ENCODE results near the gene STAG3. TPM values are rescaled to one million over a fixed set of nuclear protein-coding genes. Genes with fewer than 3 reads are reported as not detected.
A peak's percentile ranks its signal among the peaks of the same experiment; 100 is the strongest.

STAG3 gene
- total and polyA plus RNA-seq, 2 donors from 2014 or later: 3.4 to 3.7 TPM

GRCh38 chr7:100200693-100201092 lies 23.0 kb downstream of the STAG3 start:
- peak in 3 of 5 donors; percentile 41 to 60 (median 49) for DNase-seq
- H3K4me1 ChIP-seq (ENCODE audit: control insufficient read depth in 2 of 3, insufficient read depth in 2 of 3, low read depth in 1 of 3, low read length in 3 of 3): no peaks in the 10 kb centered on the region
- H3K27me3 ChIP-seq (ENCODE audit: control insufficient read depth, insufficient read depth, low read length): no peaks in the 10 kb centered on the region
- FAIRE-seq: no peak
- TF ChIP-seq CTCF (IDR thresholded peaks at IDR 0.05; ENCODE audit: borderline replicate concordance, extremely low read depth, insufficient read depth): no peak
- H3K27ac ChIP-seq (ENCODE audit: low read depth in 2 of 2, low read length in 2 of 2): no peak overlapping the region
- H3K4me3 ChIP-seq (ENCODE audit: low read length in 3 of 3): no peak overlapping the region
- H3K9me3 ChIP-seq (ENCODE audit: control insufficient read depth in 2 of 3, insufficient read depth in 1 of 3, low read length in 3 of 3): no peaks in the 10 kb centered on the region
- H3K36me3 ChIP-seq (ENCODE audit: control insufficient read depth in 2 of 3, insufficient read depth in 3 of 3, low read length in 3 of 3): no peaks in the 10 kb centered on the region
- intact Hi-C loops (cut with DNase I): no loop called here
- H3K9ac ChIP-seq (ENCODE audit: low read length in 3 of 3): no peak overlapping the region

- Histone ChIP-seq H3K27ac (ENCODE audit: low read depth in 2 of 2, low read length in 2 of 2) (no peak overlapping the region), H3K4me3 (ENCODE audit: low read length in 3 of 3) (no peak overlapping the region), H3K36me3 (ENCODE audit: control insufficient read depth in 2 of 3, insufficient read depth in 3 of 3, low read length in 3 of 3) (no peaks in the 10 kb centered on the region), H3K4me1 (ENCODE audit: control insufficient read depth in 2 of 3, insufficient read depth in 2 of 3, low read depth in 1 of 3, low read length in 3 of 3) (peaks cover 0 to 8% (median 0%) of the 10 kb centered on the region in 3 donors), H3K27me3 (ENCODE audit: control insufficient read depth, insufficient read depth, low read length) (no peaks in the 10 kb centered on the region), H3K9me3 (ENCODE audit: control insufficient read depth in 2 of 3, insufficient read depth in 1 of 3, low read length in 3 of 3) (no peaks in the 10 kb centered on the region), H3K9ac (ENCODE audit: low read length in 3 of 3) (no peak overlapping the region)
- intact Hi-C loops (cut with DNase I): no loop called here
- FAIRE-seq (no peak), DNase-seq (no peak)
- TF ChIP-seq CTCF (IDR thresholded peaks at IDR 0.05; ENCODE audit: borderline replicate concordance, extremely low read depth, insufficient read depth): no peak
Measured at GRCh38 chr7:100204454-100204853, 26.7 kb downstream of the STAG3 start.

- Histone ChIP-seq H3K9ac (ENCODE audit: low read length in 3 of 3) (peak overlapping the region in 1 of 3 donors; percentile 61), H3K4me3 (ENCODE audit: low read length in 3 of 3) (peak overlapping the region in 1 of 3 donors; percentile 29), H3K27me3 (ENCODE audit: control insufficient read depth, insufficient read depth, low read length) (no peaks in the 10 kb centered on the region), H3K9me3 (ENCODE audit: control insufficient read depth in 2 of 3, insufficient read depth in 1 of 3, low read length in 3 of 3) (no peaks in the 10 kb centered on the region), H3K27ac (ENCODE audit: low read depth in 2 of 2, low read length in 2 of 2) (no peak overlapping the region), H3K4me1 (ENCODE audit: control insufficient read depth in 2 of 3, insufficient read depth in 2 of 3, low read depth in 1 of 3, low read length in 3 of 3) (peaks cover 0 to 8% (median 0%) of the 10 kb centered on the region in 3 donors), H3K36me3 (ENCODE audit: control insufficient read depth in 2 of 3, insufficient read depth in 3 of 3, low read length in 3 of 3) (no peaks in the 10 kb centered on the region)
- no peak for FAIRE-seq
- peak in 3 of 5 donors; percentile 63 to 88 (median 87) for DNase-seq
- intact Hi-C loops (cut with DNase I): no loop called here
- no peak for TF ChIP-seq CTCF (IDR thresholded peaks at IDR 0.05; ENCODE audit: borderline replicate concordance, extremely low read depth, insufficient read depth)
Measured at GRCh38 chr7:100208911-100209408, 31.2 kb downstream of the STAG3 start.

GRCh38 chr7:100209493-100209892 lies 31.8 kb downstream of the STAG3 start:
- no peak overlapping the region for H3K4me3 ChIP-seq (ENCODE audit: low read length in 3 of 3)
- FAIRE-seq: no peak
- DNase-seq: no peak
- H3K9me3 ChIP-seq (ENCODE audit: control insufficient read depth in 2 of 3, insufficient read depth in 1 of 3, low read length in 3 of 3): no peaks in the 10 kb centered on the region
- no peak overlapping the region for H3K27ac ChIP-seq (ENCODE audit: low read depth in 2 of 2, low read length in 2 of 2)
- TF ChIP-seq CTCF (IDR thresholded peaks at IDR 0.05; ENCODE audit: borderline replicate concordance, extremely low read depth, insufficient read depth): no peak
- intact Hi-C loops (cut with DNase I): no loop called here
- no peaks in the 10 kb centered on the region for H3K36me3 ChIP-seq (ENCODE audit: control insufficient read depth in 2 of 3, insufficient read depth in 3 of 3, low read length in 3 of 3)
- H3K27me3 ChIP-seq (ENCODE audit: control insufficient read depth, insufficient read depth, low read length): no peaks in the 10 kb centered on the region
- no peak overlapping the region for H3K9ac ChIP-seq (ENCODE audit: low read length in 3 of 3)
- H3K4me1 ChIP-seq (ENCODE audit: control insufficient read depth in 2 of 3, insufficient read depth in 2 of 3, low read depth in 1 of 3, low read length in 3 of 3): peaks cover 0 to 8% (median 0%) of the 10 kb centered on the region in 3 donors

Data from kidney (tissue), 14 donors.